CD4-positive, alpha-beta T cell treated with Interleukin-1 beta for 1 hour (primary cell): ENCODE data around the gene DDI2.
A peak's percentile ranks its signal among the peaks of the same experiment; 100 is the strongest.
"Not testable (repeated sequence)": the region's sequence is repeated elsewhere in the genome, so short reads cannot be mapped to it uniquely, and the experiment has no call there.

Experiments
- DNase-seq, 2 donors: peaks; one replicate each; pipeline ENCODE4 v3.0.0-alpha.2; 2020 to 2022

The DDI2 gene

GRCh38 chr1:15680561-15681348, 63.5 kb downstream of the DDI2 start:
- no peak for DNase-seq

GRCh38 chr1:15681349-15682292, 64.4 kb downstream of the DDI2 start:
- peak in 1 of 2 donors; percentile 69 for DNase-seq

DNA sequence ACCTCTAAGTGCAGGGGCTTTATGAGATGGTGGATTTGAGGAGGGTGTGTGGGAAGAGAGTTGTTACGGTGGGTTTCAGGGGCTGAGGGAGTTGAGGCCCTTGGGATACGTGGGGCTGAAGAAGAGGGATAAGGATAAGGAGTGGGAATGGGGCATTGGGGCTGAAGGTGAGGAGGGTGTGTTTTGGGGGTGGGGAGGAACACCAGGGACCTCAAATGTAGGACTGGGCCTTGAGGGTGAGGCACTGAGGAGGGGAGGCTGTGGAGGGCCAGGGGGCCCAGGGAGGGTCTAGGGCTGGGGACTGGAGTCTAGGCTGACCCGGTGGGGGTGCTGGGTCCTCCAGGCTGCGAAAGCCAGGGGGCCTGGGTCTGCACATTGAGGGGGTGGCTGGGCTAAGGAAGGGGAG, 65.7 kb downstream of the DDI2 start:
- DNase-seq = no peak

- DNase-seq = no peak
Measured at GRCh38 chr1:15683345-15684039, 66.2 kb downstream of the DDI2 start.

GRCh38 chr1:15684042-15684461, 66.8 kb downstream of the DDI2 start, which contains the start of gene PLEKHM2:
TSS of gene PLEKHM2 (plus strand) at chr1:15684320. CDS start at chr1:15684559, 239 bp downstream.
- DNase-seq = peak; percentile 60 to 70

DNA sequence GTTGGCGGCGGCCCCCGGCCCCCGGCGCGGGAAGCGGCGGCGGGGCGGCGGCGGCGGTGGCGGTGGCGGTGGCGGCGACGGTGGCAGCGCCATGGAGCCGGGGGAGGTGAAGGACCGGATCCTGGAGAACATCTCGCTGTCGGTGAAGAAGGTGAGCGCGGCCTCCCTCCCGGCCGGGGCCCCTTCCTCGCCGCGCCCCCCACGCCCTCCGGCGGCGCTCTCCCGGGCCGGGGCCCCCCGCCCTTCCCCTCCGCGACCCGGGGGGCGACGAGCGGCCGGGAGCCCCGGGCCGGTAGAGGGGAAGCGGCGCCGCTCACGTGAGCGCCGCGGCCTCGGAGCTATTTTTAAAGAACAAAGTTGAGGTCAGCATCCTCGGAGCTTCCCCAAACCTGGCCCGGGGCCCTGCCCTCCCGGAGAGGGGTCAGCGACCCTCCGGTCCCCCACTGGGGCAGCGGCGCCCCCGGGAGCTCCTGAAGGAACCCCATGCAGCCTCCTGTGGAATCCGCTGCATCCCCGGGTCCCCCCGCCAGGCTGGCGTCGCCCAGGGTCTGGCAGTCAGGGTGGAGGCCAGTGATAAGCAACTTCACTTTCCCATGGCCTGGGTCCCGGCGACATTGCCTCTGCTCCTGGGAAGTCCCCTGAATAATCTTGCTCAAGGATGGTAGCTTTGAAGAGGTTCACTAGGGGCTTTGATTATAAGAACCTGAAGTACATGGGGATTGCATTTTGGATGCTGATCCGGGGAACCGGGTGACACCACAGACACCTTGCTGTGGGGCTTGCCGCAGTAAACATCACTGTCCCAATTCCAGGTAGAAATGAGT, 67.4 kb downstream of the DDI2 start:
- DNase-seq = peak; percentile 47 to 48

DNA sequence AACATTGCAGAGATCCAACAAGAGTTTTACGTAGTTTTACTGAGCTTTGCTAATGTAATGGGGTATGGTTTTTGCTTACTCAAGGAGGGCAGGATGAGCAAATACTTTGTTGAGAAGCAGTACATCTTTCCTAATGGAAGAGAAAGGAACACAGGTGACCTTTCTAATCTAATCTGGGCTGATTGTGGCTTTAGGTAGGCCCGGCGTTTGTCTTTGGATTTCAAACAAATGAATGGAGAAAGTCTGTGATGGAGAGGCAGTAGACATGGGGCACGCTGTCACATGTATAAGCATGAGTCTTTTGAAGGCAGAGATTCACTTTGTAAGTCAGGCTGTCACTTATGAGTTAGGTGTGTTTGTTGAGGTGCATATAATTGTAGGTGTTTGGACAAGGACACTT, 68.6 kb downstream of the DDI2 start:
- no peak for DNase-seq

DNA sequence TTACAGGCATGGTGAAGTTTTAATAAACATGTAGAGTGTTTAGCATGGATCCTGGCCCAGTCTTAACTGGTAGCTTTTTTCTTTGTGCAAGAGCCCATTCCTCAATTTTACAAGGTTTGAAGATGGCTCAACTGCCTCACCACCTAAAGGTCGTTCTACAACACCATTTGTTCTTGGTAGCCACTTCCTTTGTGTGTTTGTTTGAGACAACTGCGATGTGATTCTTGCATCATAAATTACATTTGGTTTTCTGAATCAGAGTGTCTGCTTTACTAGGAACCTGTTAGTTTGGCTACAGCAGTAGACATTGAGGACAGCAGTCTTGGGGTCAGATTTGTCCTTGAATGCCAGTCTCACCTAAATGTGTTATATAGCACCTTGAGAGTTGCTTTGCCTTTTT, 70.2 kb downstream of the DDI2 start:
- no peak for DNase-seq

- DNase-seq = no peak
Measured at GRCh38 chr1:15690317-15690716, 73.1 kb downstream of the DDI2 start.

GRCh38 chr1:15691434-15692032, 74.3 kb downstream of the DDI2 start:
- DNase-seq = no peak

GRCh38 chr1:15692121-15692682, 74.9 kb downstream of the DDI2 start:
- no peak for DNase-seq

DNA sequence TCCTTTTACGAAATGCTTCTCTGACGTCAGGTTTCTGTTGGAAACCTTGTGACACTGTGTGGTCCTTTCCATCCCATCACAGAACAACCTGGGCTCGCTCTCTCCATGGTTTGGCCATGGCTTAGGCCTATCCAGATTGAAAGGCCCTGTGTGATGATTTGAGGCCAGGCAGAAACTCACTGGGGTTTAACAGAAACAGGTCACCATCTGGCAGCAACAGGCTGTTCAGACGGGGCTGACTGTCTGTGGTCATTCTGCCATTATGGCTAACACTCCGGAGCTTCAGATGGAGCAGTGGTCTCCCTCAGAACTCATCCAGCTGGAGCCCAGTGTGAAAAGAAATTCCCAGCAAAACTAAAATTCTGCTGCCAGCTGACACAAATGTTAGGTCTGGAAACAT, 76.1 kb downstream of the DDI2 start:
- DNase-seq = no peak

DNA sequence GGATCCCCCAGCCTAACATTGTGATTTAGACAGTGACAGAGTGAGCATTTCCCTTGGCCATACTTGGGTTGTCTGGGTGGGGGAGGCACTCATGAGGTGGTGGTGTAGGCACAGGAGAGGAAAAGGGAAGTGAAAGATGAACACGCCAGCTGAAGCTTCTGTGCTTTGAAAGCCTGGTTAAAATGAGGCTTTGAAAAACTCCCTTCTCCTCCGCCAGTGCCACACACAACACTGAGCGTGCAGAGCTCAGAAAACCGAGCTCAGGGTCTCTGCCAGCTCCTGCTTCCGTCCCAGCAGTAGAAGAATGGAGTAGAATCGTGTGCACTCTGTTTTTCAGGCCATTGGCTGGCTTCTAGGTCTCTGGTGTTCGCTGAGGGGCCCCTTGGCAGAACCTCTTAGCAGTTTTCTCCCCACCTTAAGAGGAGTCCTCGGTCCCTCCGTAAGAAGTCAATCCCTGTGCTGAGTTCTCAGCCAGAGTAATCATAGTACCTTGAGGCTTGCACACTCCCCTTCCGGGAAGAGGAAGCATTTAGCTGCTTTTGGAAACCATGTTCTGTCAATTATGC, 79.8 kb downstream of the DDI2 start:
- DNase-seq = peak; percentile 46 to 68

DNA sequence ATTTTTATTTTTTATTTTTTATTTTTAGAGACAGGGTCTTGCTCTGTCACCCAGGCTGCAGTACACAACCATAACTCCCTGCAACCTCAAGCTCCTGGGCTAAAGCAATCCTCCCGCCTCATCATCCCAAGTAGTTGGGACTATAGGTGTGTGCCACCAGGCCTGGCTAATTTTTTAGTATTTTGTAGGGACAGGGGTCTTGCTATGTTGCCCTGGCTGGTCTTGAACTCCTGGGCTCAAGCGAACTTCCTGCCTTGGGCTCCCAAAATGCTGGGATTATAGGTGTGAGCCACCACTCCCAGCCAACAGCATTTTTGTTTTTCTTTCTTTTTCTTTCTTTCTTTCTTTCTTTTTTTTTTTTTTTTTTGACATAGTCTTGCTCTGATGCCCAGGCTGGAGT, 80.9 kb downstream of the DDI2 start:
- no peak for DNase-seq

- not testable (repeated sequence) for DNase-seq
Measured at GRCh38 chr1:15699321-15699720, 82.1 kb downstream of the DDI2 start.

GRCh38 chr1:15700508-15700907, 83.2 kb downstream of the DDI2 start:
- no peak for DNase-seq

GRCh38 chr1:15701784-15702183, 84.5 kb downstream of the DDI2 start:
- DNase-seq = no peak

- DNase-seq = no peak
Measured at GRCh38 chr1:15702722-15703550, 85.7 kb downstream of the DDI2 start.

GRCh38 chr1:15703562-15703961, 86.3 kb downstream of the DDI2 start:
- no peak for DNase-seq

- no peak for DNase-seq
Measured at GRCh38 chr1:15704526-15705183, 87.4 kb downstream of the DDI2 start.
